ENCODE results near the gene KRTAP10-12. TPM values are rescaled to one million over a fixed set of nuclear protein-coding genes. Genes with fewer than 3 reads are reported as not detected.

The KRTAP10-12 gene
- total RNA-seq, 1 donor from 2014 or later, result not detected

DNA sequence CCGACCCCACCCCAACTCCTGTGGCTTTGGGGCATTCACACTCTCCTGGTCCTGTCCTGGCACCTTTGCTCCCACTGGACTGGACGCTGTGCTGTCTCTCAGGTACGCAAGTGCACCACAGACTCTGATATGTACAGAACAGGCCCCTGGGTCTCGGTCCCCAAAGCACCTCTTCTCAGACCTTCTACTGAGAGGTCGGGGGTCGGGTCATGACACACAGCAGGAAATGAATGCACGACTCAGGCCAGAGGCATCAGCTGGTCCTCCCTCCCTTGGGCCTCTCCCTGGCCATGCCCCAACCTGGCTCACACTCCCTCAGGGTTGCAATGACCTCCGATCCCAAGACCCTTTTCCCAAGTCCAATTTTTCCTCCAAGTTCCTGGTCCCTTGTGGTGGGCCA lies 1.8 kb upstream of the KRTAP10-12 start:
- DNase-seq (ENCODE audit: low spot score), result peak; percentile 4

DNA sequence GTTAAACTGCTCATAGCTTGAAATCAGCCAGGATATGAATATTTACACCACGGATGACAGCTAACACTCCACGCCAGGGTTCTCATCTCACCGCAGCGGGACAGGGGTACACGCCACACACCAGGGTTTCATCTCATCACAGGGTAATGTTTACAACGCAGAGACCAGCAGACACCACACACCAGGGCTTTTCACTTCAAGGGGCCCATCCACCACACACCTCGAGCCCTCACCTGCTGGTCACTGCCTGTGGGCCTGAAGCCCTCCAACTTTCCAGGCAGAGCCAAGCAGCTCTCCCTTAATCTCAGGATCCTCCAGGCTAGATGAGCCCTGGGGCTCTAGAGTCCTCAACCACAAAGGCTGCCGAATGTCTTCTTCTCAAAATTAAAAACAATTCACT lies 1.3 kb upstream of the KRTAP10-12 start:
- peak; percentile 4 for DNase-seq (ENCODE audit: low spot score)
- intact Hi-C loops (cut with micrococcal nuclease), result no loop called here
- H3K9me3 Mint-ChIP-seq, result peaks cover 20% of the 10 kb centered on the region
- no peak overlapping the region for H3K4me3 Mint-ChIP-seq (ENCODE audit: low read depth)
- no peaks in the 10 kb centered on the region for H3K4me1 Mint-ChIP-seq (ENCODE audit: low read depth)
- no peak overlapping the region for H3K27ac Mint-ChIP-seq
- no peaks in the 10 kb centered on the region for H3K36me3 Mint-ChIP-seq (ENCODE audit: low read depth)
- H3K27me3 Mint-ChIP-seq (ENCODE audit: low read depth), result peaks cover 51% of the 10 kb centered on the region

More for the DNA sequence above, 1.8 kb upstream of the KRTAP10-12 start:
- intact Hi-C loops (cut with micrococcal nuclease), result no loop called here
- H3K9me3 Mint-ChIP-seq, result peaks cover 20% of the 10 kb centered on the region
- no peak overlapping the region for H3K27ac Mint-ChIP-seq
- H3K4me1 Mint-ChIP-seq (ENCODE audit: low read depth), result no peaks in the 10 kb centered on the region
- H3K4me3 Mint-ChIP-seq (ENCODE audit: low read depth), result no peak overlapping the region
- H3K36me3 Mint-ChIP-seq (ENCODE audit: low read depth), result no peaks in the 10 kb centered on the region
- H3K27me3 Mint-ChIP-seq (ENCODE audit: low read depth), result peaks cover 51% of the 10 kb centered on the region

DNA sequence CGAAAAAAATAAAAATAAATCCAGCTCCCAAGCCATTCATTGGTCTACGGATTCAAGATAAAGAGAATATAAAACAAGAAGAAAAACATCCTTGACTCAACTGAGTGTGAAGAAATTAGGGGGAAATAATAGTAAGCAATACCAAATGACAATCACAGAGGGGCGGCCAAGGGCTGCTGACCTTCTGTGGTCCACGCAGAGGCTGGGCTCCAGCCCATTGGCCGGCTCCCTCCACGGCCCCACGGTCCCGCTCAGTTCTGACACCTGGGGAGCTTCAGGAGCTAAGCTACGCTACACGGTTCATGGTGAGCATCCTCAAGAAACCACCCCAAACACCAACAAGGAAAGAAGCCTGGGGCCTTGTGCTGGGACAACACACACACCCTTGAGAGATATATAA lies 400 bp upstream of the KRTAP10-12 start:
- peaks cover 20% of the 10 kb centered on the region for H3K9me3 Mint-ChIP-seq
- no peaks in the 10 kb centered on the region for H3K4me1 Mint-ChIP-seq (ENCODE audit: low read depth)
- intact Hi-C loops (cut with micrococcal nuclease), result no loop called here
- no peaks in the 10 kb centered on the region for H3K36me3 Mint-ChIP-seq (ENCODE audit: low read depth)
- no peak overlapping the region for H3K4me3 Mint-ChIP-seq (ENCODE audit: low read depth)
- peak; percentile 3 for DNase-seq (ENCODE audit: low spot score)
- H3K27ac Mint-ChIP-seq, result no peak overlapping the region
- peaks cover 52% of the 10 kb centered on the region for H3K27me3 Mint-ChIP-seq (ENCODE audit: low read depth)

DNA sequence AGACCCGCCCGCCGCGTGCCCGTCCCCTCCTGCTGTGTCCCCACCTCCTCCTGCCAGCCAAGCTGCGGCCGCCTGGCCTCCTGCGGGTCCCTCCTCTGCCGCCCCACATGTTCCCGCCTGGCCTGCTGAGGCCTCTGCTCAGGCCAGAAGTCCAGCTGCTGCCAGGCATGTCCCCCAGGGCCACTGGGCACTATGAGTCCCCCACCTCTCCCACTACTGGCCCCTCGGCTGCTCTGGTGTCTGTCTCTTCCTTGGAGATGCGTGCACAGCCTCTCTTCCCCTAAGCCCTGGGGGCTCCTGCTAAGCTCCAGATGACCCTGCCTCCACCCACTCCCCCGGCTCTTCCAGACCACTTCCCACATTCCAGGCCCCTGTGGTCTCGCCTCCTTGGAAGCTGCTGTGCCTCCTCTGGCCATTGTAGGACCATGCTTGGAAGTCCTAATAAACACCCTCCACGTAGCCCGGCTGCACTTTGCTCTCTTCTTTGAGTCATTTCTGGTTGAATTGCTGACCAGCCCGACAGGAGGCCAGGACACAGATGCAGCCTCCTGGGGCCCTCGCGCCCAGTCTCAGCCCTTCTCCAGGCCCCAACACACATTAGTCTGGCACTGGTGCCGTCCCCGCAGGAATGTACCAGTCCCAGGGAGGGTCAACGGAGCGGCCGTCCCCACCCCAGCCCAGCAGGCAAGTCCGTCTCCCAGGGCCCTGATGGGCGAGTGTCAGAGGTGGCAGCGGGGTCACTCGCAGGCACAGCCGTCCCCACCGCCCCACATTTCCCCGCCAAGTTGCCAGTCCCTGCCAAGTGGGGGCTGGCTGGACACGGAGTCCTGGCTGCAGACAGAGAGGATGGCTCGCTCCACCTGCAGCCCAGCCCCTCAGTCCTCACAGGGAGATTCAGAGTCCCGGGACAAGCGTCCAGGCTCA lies 1.1 kb downstream of the KRTAP10-12 start:
- Mint-ChIP-seq H3K27me3 (ENCODE audit: low read depth) (peaks cover 57% of the 10 kb centered on the region), H3K9me3 (peaks cover 12% of the 10 kb centered on the region), H3K4me1 (ENCODE audit: low read depth) (no peaks in the 10 kb centered on the region), H3K36me3 (ENCODE audit: low read depth) (no peaks in the 10 kb centered on the region), H3K27ac (no peak overlapping the region), H3K4me3 (ENCODE audit: low read depth) (no peak overlapping the region)
- intact Hi-C loops (cut with micrococcal nuclease), result no loop called here
- DNase-seq (ENCODE audit: low spot score), result peak; percentile 4

DNA sequence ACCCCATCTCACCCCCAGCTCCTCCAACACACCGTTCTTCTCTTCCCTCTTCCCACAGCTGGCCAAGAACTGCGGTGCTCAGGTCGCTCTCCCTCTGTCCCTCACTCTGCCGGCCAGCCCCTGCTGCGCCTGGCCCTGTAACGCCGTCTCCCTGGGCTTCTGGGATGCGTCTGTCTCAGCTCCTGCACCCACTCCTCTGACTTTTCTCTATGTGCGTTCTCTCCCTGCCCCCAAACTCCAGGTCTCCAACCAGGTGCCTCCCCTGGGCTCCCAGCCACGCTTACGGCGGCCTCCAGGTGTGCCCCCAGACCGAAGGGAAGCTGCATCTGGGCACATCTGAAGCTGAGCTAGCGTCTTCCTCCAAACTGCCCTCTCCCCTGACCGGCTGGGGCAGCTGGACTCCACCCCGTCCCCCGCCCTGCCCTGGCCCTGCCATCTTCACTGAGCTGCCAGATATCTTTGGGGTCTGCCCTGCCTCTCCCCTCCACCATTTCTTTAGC lies 2.6 kb downstream of the KRTAP10-12 start:
- no peak overlapping the region for H3K4me3 Mint-ChIP-seq (ENCODE audit: low read depth)
- no peak overlapping the region for H3K27ac Mint-ChIP-seq
- no peaks in the 10 kb centered on the region for H3K36me3 Mint-ChIP-seq (ENCODE audit: low read depth)
- no peak for DNase-seq (ENCODE audit: low spot score)
- H3K27me3 Mint-ChIP-seq (ENCODE audit: low read depth), result peaks cover 59% of the 10 kb centered on the region
- H3K4me1 Mint-ChIP-seq (ENCODE audit: low read depth), result no peaks in the 10 kb centered on the region
- intact Hi-C loops (cut with micrococcal nuclease), result no loop called here
- no peaks in the 10 kb centered on the region for H3K9me3 Mint-ChIP-seq

DNA sequence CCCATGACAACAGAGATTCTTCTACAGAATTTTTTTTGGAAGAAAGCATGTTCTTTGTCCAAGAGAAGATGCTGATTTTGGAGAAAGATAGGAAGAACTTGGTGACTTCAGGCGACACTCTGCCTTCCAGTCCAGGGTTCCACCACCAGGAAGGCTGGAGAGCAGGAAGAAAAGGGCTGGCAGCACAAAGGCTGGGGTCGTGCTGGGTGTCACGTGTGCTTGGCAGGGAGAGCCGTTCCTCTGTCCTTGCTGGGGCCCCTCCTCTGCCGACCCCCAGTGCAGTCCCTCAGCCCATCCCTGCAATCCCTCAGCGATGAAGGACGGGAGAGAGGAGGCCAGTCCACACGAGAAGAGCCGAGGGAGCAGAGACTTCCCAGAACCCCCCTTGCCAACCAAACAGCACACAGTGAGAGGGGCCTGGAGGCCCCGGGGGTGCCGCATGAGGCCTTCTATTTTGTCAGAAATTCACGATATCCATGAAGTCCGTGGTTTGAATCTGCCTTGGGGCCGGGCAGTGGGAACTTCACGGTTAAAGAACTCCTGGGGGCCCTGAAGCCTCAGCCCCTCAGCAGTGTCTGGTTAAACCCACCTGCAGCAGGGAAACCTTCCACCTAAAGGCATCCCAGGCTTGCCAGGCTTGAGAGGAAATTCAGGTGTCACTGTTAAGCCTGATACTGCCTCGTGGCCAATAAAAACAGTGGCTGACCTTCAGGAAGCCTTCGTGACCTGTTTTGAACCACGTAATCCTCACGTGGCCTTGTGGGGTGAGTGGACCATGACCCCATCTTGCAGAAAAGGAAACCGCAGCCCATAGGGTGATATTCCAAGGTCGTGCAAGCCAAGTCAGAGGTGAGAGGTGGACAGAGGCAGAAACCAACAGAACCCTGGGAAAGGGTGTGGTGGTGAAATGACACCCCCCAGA lies 3.4 kb downstream of the KRTAP10-12 start:
- DNase-seq (ENCODE audit: low spot score), result no peak
- no peaks in the 10 kb centered on the region for H3K4me1 Mint-ChIP-seq (ENCODE audit: low read depth)
- H3K27me3 Mint-ChIP-seq (ENCODE audit: low read depth), result peaks cover 67% of the 10 kb centered on the region
- H3K4me3 Mint-ChIP-seq (ENCODE audit: low read depth), result no peak overlapping the region
- H3K27ac Mint-ChIP-seq, result no peak overlapping the region
- H3K9me3 Mint-ChIP-seq, result no peaks in the 10 kb centered on the region
- intact Hi-C loops (cut with micrococcal nuclease), result no loop called here
- H3K36me3 Mint-ChIP-seq (ENCODE audit: low read depth), result no peaks in the 10 kb centered on the region

DNA sequence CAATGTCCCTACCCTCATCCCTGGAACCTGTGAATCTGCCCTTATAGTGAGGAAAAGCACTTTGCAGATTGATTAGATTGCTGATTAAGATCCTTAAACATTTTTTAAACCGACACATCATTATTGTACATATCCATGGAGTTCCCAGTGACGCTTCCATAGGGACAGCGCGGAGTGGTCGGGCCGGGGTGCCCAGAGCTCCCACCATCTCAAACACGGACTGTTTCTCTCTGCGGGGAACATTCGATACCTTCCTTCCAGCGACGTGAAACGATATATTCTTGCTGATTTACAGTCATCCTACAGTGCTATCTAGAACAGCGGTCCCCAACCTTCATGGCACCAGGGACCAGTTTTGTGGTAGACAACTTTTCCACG lies 4.0 kb downstream of the KRTAP10-12 start:
- no peaks in the 10 kb centered on the region for H3K4me1 Mint-ChIP-seq (ENCODE audit: low read depth)
- no peak overlapping the region for H3K27ac Mint-ChIP-seq
- H3K27me3 Mint-ChIP-seq (ENCODE audit: low read depth), result peaks cover 69% of the 10 kb centered on the region
- peaks cover 5% of the 10 kb centered on the region for H3K9me3 Mint-ChIP-seq
- H3K4me3 Mint-ChIP-seq (ENCODE audit: low read depth), result no peak overlapping the region
- intact Hi-C loops (cut with micrococcal nuclease), result no loop called here
- DNase-seq (ENCODE audit: low spot score), result no peak
- no peaks in the 10 kb centered on the region for H3K36me3 Mint-ChIP-seq (ENCODE audit: low read depth)

DNA sequence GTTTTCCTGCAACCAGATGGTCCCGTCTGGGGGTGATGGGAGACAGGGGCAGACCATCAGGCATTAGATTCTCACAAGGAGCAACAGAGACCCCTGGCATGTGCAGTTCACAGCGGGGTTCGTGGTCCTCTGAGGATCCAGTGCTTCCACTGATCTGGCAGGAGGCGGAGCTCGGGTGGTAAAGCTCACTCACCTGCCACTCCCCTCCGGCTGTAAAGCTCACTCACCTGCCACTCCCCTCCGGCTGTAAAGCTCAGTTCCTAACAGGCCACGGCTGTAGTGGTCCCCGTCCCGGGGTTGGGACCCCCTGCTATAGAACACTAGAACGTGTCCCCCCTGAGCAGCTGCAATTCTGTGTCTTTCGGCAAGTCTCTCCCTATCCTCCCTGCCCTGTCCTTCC lies 4.6 kb downstream of the KRTAP10-12 start:
- DNase-seq (ENCODE audit: low spot score), result no peak
- peaks cover 69% of the 10 kb centered on the region for H3K27me3 Mint-ChIP-seq (ENCODE audit: low read depth)

DNA sequence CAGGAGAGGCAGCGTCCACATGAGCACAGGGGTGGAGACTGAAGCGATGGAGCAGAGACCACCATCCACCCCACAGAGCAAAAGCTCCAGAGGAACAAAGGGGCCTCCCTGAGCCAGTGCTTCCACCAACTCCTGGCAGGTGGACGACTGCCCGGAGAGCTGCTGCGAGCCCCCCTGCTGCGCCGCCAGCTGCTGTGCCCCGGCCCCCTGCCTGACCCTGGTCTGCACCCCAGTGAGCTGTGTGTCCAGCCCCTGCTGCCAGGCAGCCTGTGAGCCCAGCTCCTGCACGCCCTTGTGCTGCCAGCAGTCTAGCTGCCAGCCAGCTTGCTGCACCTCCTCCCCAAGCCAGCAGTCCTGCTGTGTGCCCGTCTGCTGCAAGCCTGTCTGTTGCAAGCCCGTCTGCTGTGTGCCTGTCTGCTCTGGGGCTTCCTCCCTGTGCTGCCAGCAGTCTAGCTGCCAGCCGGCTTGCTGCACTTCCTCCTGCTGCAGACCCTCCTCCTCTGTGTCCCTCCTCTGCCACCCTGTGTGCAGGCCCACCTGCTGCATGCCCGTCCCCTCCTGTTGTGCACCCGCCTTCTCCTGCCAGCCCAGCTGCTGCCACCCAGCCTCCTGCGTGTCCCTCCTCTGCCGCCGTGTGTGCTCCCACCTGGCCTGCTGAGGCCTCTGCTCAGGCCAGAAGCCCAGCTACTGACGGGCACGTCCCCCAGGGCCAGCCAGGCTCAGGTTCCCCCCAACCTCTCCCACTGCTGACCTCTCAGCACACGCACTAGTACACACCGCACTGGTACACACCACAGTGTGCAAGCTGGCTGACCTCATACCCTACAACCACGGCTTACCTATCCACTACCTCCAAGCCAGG lies 5.4 kb downstream of the KRTAP10-12 start:
- DNase-seq (ENCODE audit: low spot score), result no peak
- Mint-ChIP-seq H3K27ac (no peak overlapping the region), H3K27me3 (ENCODE audit: low read depth) (peaks cover 68% of the 10 kb centered on the region), H3K4me1 (ENCODE audit: low read depth) (no peaks in the 10 kb centered on the region), H3K4me3 (ENCODE audit: low read depth) (no peak overlapping the region), H3K36me3 (ENCODE audit: low read depth) (no peaks in the 10 kb centered on the region), H3K9me3 (peaks cover 8% of the 10 kb centered on the region)
- intact Hi-C loops (cut with micrococcal nuclease), result no loop called here

More for the DNA sequence above, 4.6 kb downstream of the KRTAP10-12 start:
- Mint-ChIP-seq H3K9me3 (peaks cover 8% of the 10 kb centered on the region), H3K27ac (no peak overlapping the region), H3K4me1 (ENCODE audit: low read depth) (no peaks in the 10 kb centered on the region), H3K4me3 (ENCODE audit: low read depth) (no peak overlapping the region), H3K36me3 (ENCODE audit: low read depth) (no peaks in the 10 kb centered on the region)
- intact Hi-C loops (cut with micrococcal nuclease), result no loop called here

DNA sequence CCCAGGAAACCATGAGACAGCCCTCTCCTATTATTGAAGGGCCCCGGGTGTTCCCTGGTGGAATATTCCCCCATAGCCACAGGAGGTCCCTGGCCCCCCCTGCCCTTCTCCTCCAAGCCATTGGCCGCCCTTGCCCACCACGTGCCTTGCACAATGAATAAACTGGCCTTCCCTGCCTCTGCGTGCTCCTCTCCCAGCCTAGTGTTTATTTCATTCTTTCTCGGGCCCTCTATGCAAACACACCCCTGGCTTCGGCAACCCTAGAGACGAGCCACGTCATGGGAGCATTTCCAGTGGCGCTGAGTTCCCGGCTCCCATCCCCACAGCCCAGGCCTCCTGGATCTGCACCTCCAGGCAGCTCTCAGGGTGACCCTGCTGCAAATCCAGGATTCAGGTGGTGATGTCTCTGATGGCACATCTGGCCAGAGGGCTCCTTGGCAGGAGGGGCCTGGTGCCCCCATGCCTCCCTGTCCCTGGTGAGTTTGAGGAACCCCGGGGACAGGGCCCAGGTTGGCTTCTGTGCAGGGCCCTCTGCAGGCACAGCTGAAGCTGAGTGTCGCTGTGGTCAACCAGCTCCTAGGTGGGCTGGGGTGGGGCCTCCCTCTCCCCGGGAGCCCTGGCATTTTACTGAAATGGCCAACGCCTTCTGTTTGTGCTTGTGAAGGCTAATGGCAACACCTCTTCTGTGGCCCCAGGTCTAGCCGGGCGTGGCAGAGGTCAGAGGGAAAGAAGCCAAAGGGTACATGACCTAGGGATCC lies 6.2 kb downstream of the KRTAP10-12 start:
- Mint-ChIP-seq H3K27ac (no peak overlapping the region), H3K9me3 (peaks cover 8% of the 10 kb centered on the region), H3K27me3 (ENCODE audit: low read depth) (peaks cover 68% of the 10 kb centered on the region), H3K4me1 (ENCODE audit: low read depth) (no peaks in the 10 kb centered on the region), H3K36me3 (ENCODE audit: low read depth) (no peaks in the 10 kb centered on the region), H3K4me3 (ENCODE audit: low read depth) (no peak overlapping the region)
- DNase-seq (ENCODE audit: low spot score), result no peak
- intact Hi-C loops (cut with micrococcal nuclease), result no loop called here

DNA sequence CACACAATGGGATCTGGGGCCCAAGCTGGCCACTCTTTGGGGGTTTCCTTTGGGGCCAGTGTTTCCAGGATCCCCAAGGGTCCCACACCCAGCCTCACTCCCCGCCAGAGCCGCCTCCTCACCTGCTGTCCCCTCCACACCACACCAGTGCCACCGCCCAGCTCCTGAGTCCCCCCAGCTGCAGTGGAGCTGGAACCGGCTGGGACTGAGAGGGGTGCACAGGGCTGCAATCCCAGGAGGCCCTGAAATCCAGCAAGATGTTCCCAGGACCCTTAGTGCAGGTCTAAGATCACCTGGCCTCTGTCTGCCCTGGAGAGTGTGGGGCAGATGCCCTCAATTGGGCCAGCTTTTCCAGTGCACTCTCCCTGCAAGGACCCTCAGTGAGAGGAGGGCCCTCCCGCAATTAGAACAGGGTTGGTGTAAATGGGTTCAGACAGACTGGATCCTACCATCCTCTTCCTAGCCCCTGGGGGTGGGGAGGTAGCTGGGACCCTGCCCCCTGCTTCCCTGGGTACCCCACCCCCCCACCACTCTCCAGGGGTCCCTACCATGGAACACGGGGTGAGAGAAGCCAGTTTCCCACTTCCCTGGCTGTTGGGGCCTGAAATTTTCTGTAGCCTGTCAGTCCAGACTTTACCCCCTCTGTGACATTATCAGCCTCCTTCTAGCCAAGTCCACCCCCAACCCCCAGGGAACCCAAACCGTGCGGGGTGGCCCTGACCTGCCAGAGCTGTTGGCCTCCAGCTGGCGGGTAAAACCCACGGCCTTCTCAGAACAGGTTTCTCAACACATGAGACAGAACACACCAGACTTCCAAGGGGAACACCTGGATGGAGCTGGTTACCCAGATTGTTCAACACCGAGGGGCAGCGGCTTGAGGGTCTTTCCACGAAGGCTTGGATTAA lies 7.0 kb downstream of the KRTAP10-12 start:
- intact Hi-C loops (cut with micrococcal nuclease), result no loop called here
- Mint-ChIP-seq H3K27me3 (ENCODE audit: low read depth) (peaks cover 67% of the 10 kb centered on the region), H3K9me3 (peaks cover 8% of the 10 kb centered on the region), H3K36me3 (ENCODE audit: low read depth) (no peaks in the 10 kb centered on the region), H3K4me1 (ENCODE audit: low read depth) (no peaks in the 10 kb centered on the region), H3K27ac (no peak overlapping the region), H3K4me3 (ENCODE audit: low read depth) (no peak overlapping the region)
- DNase-seq (ENCODE audit: low spot score), result no peak
